Stimulated activated CD4-positive, alpha-beta T cell treated with anti-CD3 and anti-CD28 coated beads, Interleukin-4, amount 100 ng/mL, for 4 hours (primary cell): Measurements from ENCODE around the gene ISCA1.

Experiments used
- DNase-seq, 2 experiments: peaks; one replicate each; pipeline ENCODE4 v3.0.0-alpha.2; 2020

Gene ISCA1

GRCh38 chr9:86219606-86220005 lies 62.7 kb downstream of the ISCA1 start:
- DNase-seq, result no peak

DNA sequence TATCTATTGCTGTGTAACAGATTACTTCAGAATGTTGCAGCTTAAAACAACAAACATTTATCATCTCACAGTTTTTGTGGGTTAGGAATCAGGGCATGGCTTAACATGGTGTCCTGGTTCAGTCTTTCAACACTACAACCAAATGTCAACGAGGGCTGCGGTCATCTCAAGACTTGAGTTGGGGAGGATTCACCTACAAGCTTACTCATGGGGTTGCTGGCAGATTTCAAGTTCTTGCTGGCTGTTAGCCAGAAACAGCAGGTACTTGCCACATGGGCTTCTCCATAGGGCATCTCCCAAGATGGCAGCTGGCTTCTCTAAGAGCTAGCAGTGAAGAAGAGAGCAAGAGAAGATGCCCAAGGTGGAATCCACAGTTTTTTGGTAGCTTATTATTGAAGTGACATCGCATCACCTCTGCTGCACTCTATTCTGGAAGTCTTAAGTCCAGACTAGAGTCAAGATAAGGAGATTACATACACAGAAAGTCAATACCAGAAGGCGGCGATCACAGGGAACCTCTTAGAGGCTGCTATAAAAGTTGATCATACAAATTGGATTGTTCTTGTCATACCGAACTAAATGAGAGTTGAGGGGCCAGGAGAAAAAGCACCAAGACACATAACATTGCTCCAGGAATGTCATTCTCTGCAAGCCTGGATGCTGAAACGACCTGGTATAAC lies 65.1 kb downstream of the ISCA1 start:
- no peak for DNase-seq
